Lower leg skin (tissue), 4 donors: ENCODE measurements around the gene SORCS2. TPM values are rescaled to one million over a fixed set of nuclear protein-coding genes. Genes with fewer than 3 reads are reported as not detected.

Experiments
- DNase-seq, 2 donors: peaks; one replicate each; pipeline ENCODE4 v3.0.0-alpha.2; 2019; ENCODE audit warnings: low spot score in 2 of 2
- H3K4me3 ChIP-seq: fragments of 200-600 bp; sonication (generic); 2 replicates; pipeline ENCODE4 v1.5.1; 2017; ENCODE audit warnings: mild to moderate bottlenecking, low read depth; ENCODE audit not compliant: poor library complexity, severe bottlenecking
- CTCF ChIP-seq, 3 donors: fragments of 450-650 bp; IDR thresholded peaks; one replicate each; pipeline ENCODE4 v1.5.1; 2016; ENCODE audit warnings: antibody characterized with exemption in 3 of 3, mild to moderate bottlenecking in 3 of 3, moderate library complexity in 2 of 3
- POLR2A ChIP-seq, 2 donors: fragments of 450-650 bp; IDR thresholded peaks; one replicate each; pipeline ENCODE4 v1.6.1; 2016 to 2017; ENCODE audit warnings: antibody characterized with exemption in 2 of 2, mild to moderate bottlenecking in 1 of 2, moderate library complexity in 1 of 2
- WGBS, 2 donors: methylation state at CpG; one replicate each; pipeline ENCODE4 v1.1.5; 2018; 5-methylcytosine and 5-hydroxymethylcytosine counted together
- intact Hi-C: fragments of 100-400 bp; cut with DNase I; formaldehyde crosslinking; loops from one replicate; pipeline ENCODE4 v1.15.0; 2023; ENCODE audit warnings: low total_unique reads
- total RNA-seq, 4 donors: library from RNA; depleted of rRNA; stranded (reverse); fragments of >200 nt; gene quantifications; one replicate each; pipeline ENCODE4 v1.1.0, GENCODE V29; 2016

Gene SORCS2
- total RNA-seq, 4 donors from 2014 or later = 1.1 to 6.4 (median 1.5) TPM

GRCh38 chr4:7233601-7234000 lies 41.3 kb downstream of the SORCS2 start:
- no peak overlapping the region for H3K4me3 ChIP-seq
- no peak for TF ChIP-seq POLR2A (IDR thresholded peaks at IDR 0.05)
- TF ChIP-seq CTCF (IDR thresholded peaks at IDR 0.05) = no peak
- DNase-seq = no peak
- intact Hi-C loops = no loop called here
- WGBS, 2 donors = 89 to 93% methylated on average over 11 to 12 of the region's 12 CpGs

- no peak for DNase-seq
- intact Hi-C loops = no loop called here
- TF ChIP-seq CTCF (IDR thresholded peaks at IDR 0.05) (no peak), POLR2A (IDR thresholded peaks at IDR 0.05) (no peak)
Observed at GRCh38 chr4:7234355-7235029, 42.2 kb downstream of the SORCS2 start.

GRCh38 chr4:7235030-7235380 lies 42.7 kb downstream of the SORCS2 start:
- TF ChIP-seq POLR2A (IDR thresholded peaks at IDR 0.05) (no peak), CTCF (IDR thresholded peaks at IDR 0.05) (no peak)
- H3K4me3 ChIP-seq = no peak overlapping the region
- 71% methylated on average over 14 of the region's 14 CpGs for whole genome bisulfite sequencing, 2 donors
- no peak for DNase-seq
- intact Hi-C loops = no loop called here

More at GRCh38 chr4:7234355-7235029, 42.2 kb downstream of the SORCS2 start:
- 82 to 84% methylated on average over 9 to 14 of the region's 14 CpGs for WGBS, 2 donors
- H3K4me3 ChIP-seq = no peak overlapping the region

GRCh38 chr4:7236847-7237246 lies 44.5 kb downstream of the SORCS2 start:
- TF ChIP-seq POLR2A (IDR thresholded peaks at IDR 0.05) = no peak
- no peak for TF ChIP-seq CTCF (IDR thresholded peaks at IDR 0.05)
- H3K4me3 ChIP-seq = no peak overlapping the region
- WGBS, 2 donors = 50 to 59% methylated on average over 4 of the region's 4 CpGs
- DNase-seq = no peak
- intact Hi-C loops = no loop called here

- intact Hi-C loops = no loop called here
- TF ChIP-seq CTCF (IDR thresholded peaks at IDR 0.05) (no peak), POLR2A (IDR thresholded peaks at IDR 0.05) (no peak)
- WGBS, 2 donors = 77 to 78% methylated on average over 6 of the region's 6 CpGs
- no peak overlapping the region for H3K4me3 ChIP-seq
- no peak for DNase-seq
Observed at GRCh38 chr4:7237873-7238272, 45.5 kb downstream of the SORCS2 start.
